K562 (cell line): ENCODE data around the gene PLGRKT. TPM values are rescaled to one million over a fixed set of nuclear protein-coding genes. Genes with fewer than 3 reads are reported as not detected.

Source experiments
- ATAC-seq: fragments of 200-7000 bp; cut with Tn5 transposase; 3 replicates; pipeline ENCODE4 v1.9.1; 2020; ENCODE audit warnings: moderate library complexity
- BruUV-seq: library from RNA; stranded (reverse); fragments of 400-500 nt; replicated peaks from 2 replicates; lab custom pipeline; 2021; lab: Mats Ljungman, UMichigan
- CTCF ChIA-PET: fragments of 300-600 bp; formaldehyde crosslinking; extraction: SDS; loops from one replicate; lab custom pipeline; 2021; ENCODE audit warnings: low intra/inter-chr PET ratio; lab: Yijun Ruan, JAX
- POLR2A ChIA-PET: fragments of 300-600, 350-650 bp; sonication (Branson Sonifier 250); formaldehyde crosslinking; extraction: SDS; loops from one replicate; lab custom pipeline; 2021; ENCODE audit warnings: antibody characterized with exemption, inconsistent platforms; lab: Yijun Ruan, JAX
- DNase-seq, 4 experiments: peaks; one replicate each; pipeline versions ENCODE4 v3.0.0 to v3.0.0-alpha.2; 2011 to 2018; ENCODE audit warnings: low spot score in 3 of 4, mixed read lengths in 3 of 4; ENCODE audit errors: extremely low read depth in 1 of 4
- FAIRE-seq: peaks from 2 replicates; lab custom pipeline; 2011; peaks lifted over from hg19 to GRCh38; lab: Jason Lieb, UNC
- H2AFZ ChIP-seq: 2 replicates; pipeline ENCODE4 v1.6.0; 2011; ENCODE audit warnings: low read depth, low read length, control low read depth, inconsistent platforms
- H3K27ac ChIP-seq: fragments of 200-600 bp; 3 replicates; pipeline ENCODE4 v1.8.0; 2011; ENCODE audit warnings: low read depth, mild to moderate bottlenecking, control low read depth, inconsistent platforms, low read length, moderate library complexity, mixed read lengths; ENCODE audit errors: extremely low read depth
- H3K27me3 ChIP-seq, 2 experiments: fragments of 300-600 bp in 1 of 2; 2 replicates in 1 of 2; 3 replicates in 1 of 2; pipeline versions ENCODE4 v1.6.0 to v1.8.0; 2011; ENCODE audit warnings: inconsistent platforms in 2 of 2, low read length in 2 of 2, mild to moderate bottlenecking in 1 of 2, mixed read lengths in 1 of 2, moderate library complexity in 1 of 2; ENCODE audit not compliant: control insufficient read depth in 2 of 2, insufficient read depth in 2 of 2
- H3K36me3 ChIP-seq: fragments of 300-600 bp; 3 replicates; pipeline ENCODE4 v1.8.0; 2011; ENCODE audit warnings: mild to moderate bottlenecking, low read length, inconsistent platforms; ENCODE audit not compliant: control insufficient read depth, insufficient read depth
- H3K4me1 ChIP-seq, 2 experiments: fragments of 200-600 bp in 1 of 2; replicated peaks in 1 of 2; 2 replicates in 1 of 2; 3 replicates in 1 of 2; pipeline versions ENCODE4 v1.5.1 to v1.8.0; 2011; ENCODE audit warnings: inconsistent platforms in 2 of 2, low read length in 2 of 2, mild to moderate bottlenecking in 1 of 2, mixed read lengths in 1 of 2, moderate library complexity in 1 of 2; ENCODE audit not compliant: control insufficient read depth in 2 of 2, insufficient read depth in 2 of 2
- H3K4me2 ChIP-seq: 2 replicates; pipeline ENCODE4 v1.6.1; 2011; ENCODE audit warnings: low read length, control low read depth, inconsistent platforms, mixed read lengths; ENCODE audit not compliant: insufficient read depth
- H3K4me3 ChIP-seq: fragments of 200-600 bp; sonication (generic), shearing (Covaris generic); 2 replicates; pipeline ENCODE4 v1.5.1; 2016; ENCODE audit warnings: control low read depth, inconsistent platforms
- H3K79me2 ChIP-seq: fragments of 200-600 bp; 3 replicates; pipeline ENCODE4 v1.8.0; 2011; ENCODE audit warnings: low read length, inconsistent platforms; ENCODE audit not compliant: control insufficient read depth, insufficient read depth
- H3K9ac ChIP-seq, 2 experiments: 2 replicates each; pipeline versions ENCODE4 v1.6.0 to v1.6.1; 2011; ENCODE audit warnings: low read depth in 2 of 2, low read length in 2 of 2, control low read depth in 1 of 2, inconsistent platforms in 1 of 2, mild to moderate bottlenecking in 1 of 2, mixed read lengths in 1 of 2; ENCODE audit not compliant: insufficient read depth in 1 of 2
- H3K9me1 ChIP-seq: one replicate; pipeline ENCODE4 v1.6.0; 2011; ENCODE audit warnings: inconsistent platforms, mild to moderate bottlenecking, low read length, moderate library complexity; ENCODE audit not compliant: control insufficient read depth, insufficient read depth
- H3K9me3 ChIP-seq: replicated peaks from 2 replicates; pipeline ENCODE4 v1.5.1; 2011; ENCODE audit warnings: low read depth, low read length, inconsistent platforms; ENCODE audit not compliant: control insufficient read depth, insufficient read depth
- H4K20me1 ChIP-seq: replicated peaks from 2 replicates; pipeline ENCODE4 v1.6.1; 2011; ENCODE audit warnings: low read length, inconsistent platforms, mixed read lengths; ENCODE audit not compliant: control insufficient read depth, insufficient read depth
- CAMTA2 ChIP-seq: fragments of 250-450 bp; sonication (Bioruptor Pico); conservative IDR thresholded peaks from 2 replicates; pipeline ENCODE4 v1.5.1; 2022
- ERF ChIP-seq: fragments of 450-650 bp; formaldehyde crosslinking; IDR thresholded peaks from 2 replicates; pipeline ENCODE4 v1.4.0; 2020; ENCODE audit warnings: mild to moderate bottlenecking, mixed read lengths
- GATAD2A ChIP-seq: fragments of 450-650 bp; IDR thresholded peaks from 2 replicates; pipeline ENCODE4 v1.6.1; 2017
- HMGN3 ChIP-seq: IDR thresholded peaks from 2 replicates; pipeline ENCODE4 v1.6.1; 2011; ENCODE audit warnings: borderline replicate concordance, low read depth, mild to moderate bottlenecking, mixed read lengths, low read length; ENCODE audit not compliant: insufficient read length; ENCODE audit errors: extremely low read depth
- NFIX ChIP-seq: fragments of 250-450 bp; sonication (Bioruptor Pico); IDR thresholded peaks from 2 replicates; pipeline ENCODE4 v1.4.0; 2020; ENCODE audit warnings: low read depth, mild to moderate bottlenecking, moderate library complexity
- NR1H2 ChIP-seq: sonication (generic); formaldehyde crosslinking; IDR thresholded peaks from 2 replicates; pipeline ENCODE4 v1.4.0; 2020; ENCODE audit warnings: mild to moderate bottlenecking, missing genetic modification reagents
- RBBP5 ChIP-seq: fragments of 200-600 bp; sonication (generic); IDR thresholded peaks from 2 replicates; pipeline ENCODE4 v1.6.1; 2012; ENCODE audit warnings: borderline replicate concordance, mild to moderate bottlenecking, low read length, control low read depth, inconsistent platforms; ENCODE audit not compliant: insufficient read depth, poor library complexity, severe bottlenecking
- RBM25 ChIP-seq: fragments of 200-400 bp; formaldehyde crosslinking; IDR thresholded peaks from 2 replicates; pipeline ENCODE4 v1.6.1; 2018; ENCODE audit warnings: low read length, low read depth, moderate library complexity; ENCODE audit not compliant: severe bottlenecking
- RUNX1 ChIP-seq: sonication (generic); IDR thresholded peaks from 2 replicates; pipeline ENCODE4 v1.6.1; 2016; ENCODE audit warnings: antibody characterized with exemption, low read depth
- SOX6 ChIP-seq: fragments of 450-650 bp; IDR thresholded peaks from 2 replicates; pipeline ENCODE4 v1.6.1; 2014; ENCODE audit warnings: mild to moderate bottlenecking
- ZNF12 ChIP-seq: sonication (generic); formaldehyde crosslinking; IDR thresholded peaks from 2 replicates; pipeline ENCODE4 v1.4.0; 2020; ENCODE audit warnings: mild to moderate bottlenecking, missing genetic modification reagents
- ZNF766 ChIP-seq: fragments of 200-800 bp; sonication (Bioruptor generic); conservative IDR thresholded peaks from 2 replicates; pipeline ENCODE4 v1.6.1; 2016; ENCODE audit warnings: missing genetic modification characterization, missing compliant biosample characterization
- WGBS: fragments of 100-300 bp; shearing (Covaris generic); methylation state at CpG from one replicate; pipeline ENCODE4 v1.1.6; 2016; ENCODE audit warnings: low coverage, mixed read lengths; ENCODE audit not compliant: insufficient coverage; ENCODE audit errors: missing lambda C conversion rate; 5-methylcytosine and 5-hydroxymethylcytosine counted together
- in situ Hi-C: fragments of 300-500 bp; cut with MboI; formaldehyde crosslinking; loops from 4 replicates; pipeline ENCODE4 v1.15.0; 2018; ENCODE audit warnings: inconsistent platforms, mixed read lengths
- intact Hi-C: fragments of 100-400 bp; cut with micrococcal nuclease; formaldehyde crosslinking; loops from 2 replicates; pipeline ENCODE4 v1.14.2; 2022
- polyA plus RNA-seq, 8 experiments: library from polyadenylated mRNA; depleted of rRNA in 4 of 8; stranded (reverse) in 5 of 8; unstranded in 3 of 8; fragments of >200 nt; fragmentation: Nextera tagmentation in 2 of 8; fragmentation: Illumina TruSeq in 1 of 8; extraction: Ambion mirVana in 2 of 8; extraction: Trizol in 1 of 8; gene quantifications; 2 replicates each; pipeline versions ENCODE4 v1.2.1 to v1.2.3, GENCODE V29; 2011 to 2014; ENCODE audit warnings: inconsistent platforms in 1 of 8, missing spikeins in 1 of 8
- total RNA-seq, 7 experiments: library from RNA; depleted of rRNA in 6 of 7; stranded (reverse); fragments of >200 nt in 6 of 7; fragmentation: Illumina TruSeq in 2 of 7; extraction: Trizol in 2 of 7; gene quantifications; 2 replicates each; pipeline versions ENCODE4 v1.2.1 to v1.2.3, GENCODE V29; 2011 to 2021; ENCODE audit warnings: low replicate concordance in 1 of 7
- TF ChIP-seq, protein P1 (sequence below), 3 experiments: IDR thresholded peaks in 2 of 3; conservative IDR thresholded peaks in 1 of 3; 2 replicates each; pipeline ENCODE4 v1.5.1; 2011 to 2012; ENCODE audit warnings: low read length in 3 of 3, mild to moderate bottlenecking in 3 of 3, control low read depth in 2 of 3, improper control_type of control experiment in 1 of 3, inconsistent platforms in 1 of 3, low read depth in 1 of 3, mixed read lengths in 1 of 3, moderate library complexity in 1 of 3; ENCODE audit not compliant: insufficient read depth in 2 of 3

Gene PLGRKT
- total and polyA plus RNA-seq, 9 of the 15 experiments (the other 6 are each of a cell fraction or from before 2014, with no cell fraction given) = 4.7 to 13.8 (median 6.5) TPM

DNA sequence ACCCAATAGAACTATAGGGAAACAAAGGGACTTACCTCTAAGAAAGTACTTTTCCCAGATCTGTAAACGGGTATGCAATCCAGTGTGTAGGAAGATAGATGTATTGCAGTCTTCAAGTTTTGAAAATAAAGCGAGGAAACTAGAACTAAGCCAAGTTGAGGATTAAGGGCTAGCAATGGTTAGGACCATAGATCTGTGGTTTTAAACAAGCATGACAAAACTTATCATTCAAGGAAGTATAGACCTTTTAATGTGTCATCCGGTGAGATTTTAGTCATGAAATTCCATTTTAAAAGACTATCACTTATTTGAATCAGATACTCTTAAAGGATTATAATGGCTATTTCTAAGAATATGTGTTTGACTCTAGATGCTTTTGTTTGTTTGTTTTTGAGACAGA, 33.1 kb upstream of the PLGRKT start:
- H3K9me1 ChIP-seq = no peaks in the 10 kb centered on the region
- intact Hi-C loops = no loop called here
- DNase-seq (no peak), FAIRE-seq (no peak), ATAC-seq (no peak)
- H3K4me2 ChIP-seq = no peak overlapping the region
- H3K27ac ChIP-seq = no peak overlapping the region
- no peaks in the 10 kb centered on the region; a peak in 1 of 5 replicates for H3K27me3 ChIP-seq
- no peak overlapping the region for H3K9ac ChIP-seq
- ChIA-PET POLR2A (no interaction called here), CTCF (no interaction called here)
- no peaks in the 10 kb centered on the region for H4K20me1 ChIP-seq
- no peaks in the 10 kb centered on the region for H3K79me2 ChIP-seq
- H3K36me3 ChIP-seq = no peaks in the 10 kb centered on the region
- WGBS = 5% methylated on average over 3 of the region's 3 CpGs
- H3K4me3 ChIP-seq = no peak overlapping the region
- no peaks in the 10 kb centered on the region for H3K4me1 ChIP-seq
- no peak overlapping the region for H2AFZ ChIP-seq
- in situ Hi-C loops = no loop called here
- TF ChIP-seq GATAD2A (no peak), SOX6 (no peak), ERF (no peak), CAMTA2 (CRISPR knock-in tag) (no peak), NR1H2 (CRISPR knock-in tag) (no peak), RBM25 (no peak)
- BruUV-seq = no TSS peak
- no peaks in the 10 kb centered on the region for H3K9me3 ChIP-seq

DNA sequence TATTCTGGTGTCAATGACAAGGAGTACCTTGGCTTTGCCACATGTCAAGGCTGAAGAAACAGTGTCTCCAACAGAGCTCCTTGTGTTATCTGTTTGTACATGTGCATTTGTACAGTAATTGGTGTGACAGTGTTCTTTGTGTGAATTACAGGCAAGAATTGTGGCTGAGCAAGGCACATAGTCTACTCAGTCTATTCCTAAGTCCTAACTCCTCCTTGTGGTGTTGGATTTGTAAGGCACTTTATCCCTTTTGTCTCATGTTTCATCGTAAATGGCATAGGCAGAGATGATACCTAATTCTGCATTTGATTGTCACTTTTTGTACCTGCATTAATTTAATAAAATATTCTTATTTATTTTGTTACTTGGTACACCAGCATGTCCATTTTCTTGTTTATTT, 32.4 kb upstream of the PLGRKT start:
- no peak overlapping the region for H3K4me3 ChIP-seq
- no peaks in the 10 kb centered on the region for H3K9me1 ChIP-seq
- POLR2A ChIA-PET = interaction anchor here (1.2 kb wide), 1 partner anchor 40 kb away, joined by 4 read pairs; no protein-coding TSS in a partner anchor
- no peak overlapping the region for H3K27ac ChIP-seq
- no peak overlapping the region for H3K4me2 ChIP-seq
- FAIRE-seq = no peak
- no peak for TF ChIP-seq ZNF766
- no peak for TF ChIP-seq RBBP5
- no peak for TF ChIP-seq HMGN3
- TF ChIP-seq, protein P1, sequence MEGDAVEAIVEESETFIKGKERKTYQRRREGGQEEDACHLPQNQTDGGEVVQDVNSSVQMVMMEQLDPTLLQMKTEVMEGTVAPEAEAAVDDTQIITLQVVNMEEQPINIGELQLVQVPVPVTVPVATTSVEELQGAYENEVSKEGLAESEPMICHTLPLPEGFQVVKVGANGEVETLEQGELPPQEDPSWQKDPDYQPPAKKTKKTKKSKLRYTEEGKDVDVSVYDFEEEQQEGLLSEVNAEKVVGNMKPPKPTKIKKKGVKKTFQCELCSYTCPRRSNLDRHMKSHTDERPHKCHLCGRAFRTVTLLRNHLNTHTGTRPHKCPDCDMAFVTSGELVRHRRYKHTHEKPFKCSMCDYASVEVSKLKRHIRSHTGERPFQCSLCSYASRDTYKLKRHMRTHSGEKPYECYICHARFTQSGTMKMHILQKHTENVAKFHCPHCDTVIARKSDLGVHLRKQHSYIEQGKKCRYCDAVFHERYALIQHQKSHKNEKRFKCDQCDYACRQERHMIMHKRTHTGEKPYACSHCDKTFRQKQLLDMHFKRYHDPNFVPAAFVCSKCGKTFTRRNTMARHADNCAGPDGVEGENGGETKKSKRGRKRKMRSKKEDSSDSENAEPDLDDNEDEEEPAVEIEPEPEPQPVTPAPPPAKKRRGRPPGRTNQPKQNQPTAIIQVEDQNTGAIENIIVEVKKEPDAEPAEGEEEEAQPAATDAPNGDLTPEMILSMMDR (IDR thresholded peaks at IDR 0.05 in 2 of 3, conservative IDR thresholded peaks at IDR 0.05 in 1 of 3; ENCODE audit: insufficient read depth in 2 of 3, low read depth in 1 of 3, low read length in 3 of 3) = 0 out of 6 replicates have a peak, but pooled peaks of 1 of the 3 experiments have one; percentile 14
- TF ChIP-seq RUNX1 = no peak
- TF ChIP-seq NFIX (CRISPR knock-in tag) = no peak
- no peak for TF ChIP-seq ZNF12
- BruUV-seq = no TSS peak
- no peaks in the 10 kb centered on the region; a peak in 1 of 5 replicates for H3K27me3 ChIP-seq
- no peak overlapping the region for H2AFZ ChIP-seq
- in situ Hi-C loops (no loop called here), intact Hi-C loops (no loop called here)
- H3K9me3 ChIP-seq = no peaks in the 10 kb centered on the region
- no peak for DNase-seq
- no peaks in the 10 kb centered on the region for H3K4me1 ChIP-seq
- no peak overlapping the region for H3K9ac ChIP-seq
- CTCF ChIA-PET = no interaction called here
- no peak for ATAC-seq
- 12% methylated on average over 1 of the region's 1 CpG for WGBS
- H4K20me1 ChIP-seq = no peaks in the 10 kb centered on the region
- no peaks in the 10 kb centered on the region for H3K36me3 ChIP-seq
- no peaks in the 10 kb centered on the region for H3K79me2 ChIP-seq
